Brain pericyte (primary cell): ENCODE results near the gene ZFYVE27.

Experiments
- DNase-seq: peaks from one replicate; pipeline ENCODE4 v3.0.0-alpha.2; 2012; ENCODE audit warnings: low read depth, low spot score

Gene ZFYVE27

DNA sequence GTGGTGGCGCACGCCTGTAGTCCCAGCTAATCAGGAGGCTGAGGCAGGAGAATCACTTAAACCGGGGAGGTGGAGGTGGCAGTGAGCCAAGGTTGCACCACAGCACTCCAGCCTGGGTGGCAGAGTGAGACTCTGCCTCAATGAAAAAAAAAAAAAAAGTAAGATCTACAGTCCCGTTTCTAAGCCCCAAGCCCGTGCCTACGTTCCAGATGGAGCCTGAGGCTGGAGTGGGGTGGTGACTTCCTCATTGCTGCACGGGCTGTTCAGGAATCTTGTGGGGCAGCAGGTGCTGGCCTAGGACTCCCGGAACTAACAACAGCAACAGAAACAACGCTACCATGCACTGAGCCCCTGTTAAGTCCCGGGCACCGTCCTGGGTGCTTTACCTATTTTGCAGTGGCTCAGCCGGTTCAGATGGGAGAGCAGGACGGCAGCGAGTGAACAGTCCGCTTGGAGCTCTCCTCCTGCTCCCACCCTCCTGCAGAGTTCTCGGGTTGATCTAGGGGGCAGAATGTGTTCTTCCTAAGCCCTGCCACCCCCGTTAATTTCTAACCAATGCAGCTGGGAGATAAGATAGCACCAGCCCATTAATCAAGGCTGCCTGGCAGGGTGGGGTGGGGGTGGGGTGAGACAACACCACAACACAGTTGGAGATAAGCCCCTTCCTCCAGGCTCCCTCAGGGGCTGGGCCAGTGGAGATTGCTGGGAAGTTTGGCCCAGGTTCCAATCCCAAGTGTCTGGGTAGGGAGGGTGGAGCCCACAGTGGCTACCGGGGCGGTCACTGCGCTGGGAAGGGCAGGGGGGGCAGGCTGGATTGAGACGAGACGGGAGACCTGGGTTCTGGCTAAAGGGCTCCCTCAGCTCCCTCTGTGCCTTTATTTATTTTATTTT, 51.9 kb downstream of the ZFYVE27 start:
- DNase-seq = no peak

DNA sequence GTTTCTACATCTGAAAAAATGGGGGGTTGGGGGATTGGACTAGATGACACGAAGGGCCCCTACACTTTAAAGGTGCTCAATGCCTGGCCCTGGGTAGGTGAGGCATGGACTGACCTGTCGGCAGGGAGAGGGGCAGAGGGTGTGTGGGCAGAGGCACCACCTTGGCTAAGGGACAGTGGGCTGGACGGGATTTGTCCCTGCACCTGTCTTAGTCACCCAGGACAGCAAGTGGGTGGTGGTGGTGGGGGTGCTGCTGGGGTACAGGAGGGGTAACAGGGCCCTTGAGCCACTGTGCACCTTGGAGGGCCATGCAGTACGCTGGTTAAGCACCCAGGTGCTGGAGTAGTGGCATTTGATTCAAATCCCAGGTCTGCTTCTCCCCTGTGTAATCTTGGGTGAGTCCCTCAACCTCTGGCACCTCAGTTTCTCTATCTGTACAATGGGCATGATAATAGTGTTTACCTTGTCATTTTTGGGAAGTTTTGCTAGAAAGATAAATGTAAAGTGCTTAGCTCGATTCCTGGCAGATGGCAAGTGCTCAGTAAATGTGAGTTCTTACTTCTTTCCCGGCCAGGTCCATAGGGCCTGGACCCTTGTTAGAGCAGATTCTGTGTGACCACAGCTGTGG, 53.0 kb downstream of the ZFYVE27 start:
- DNase-seq = no peak

DNA sequence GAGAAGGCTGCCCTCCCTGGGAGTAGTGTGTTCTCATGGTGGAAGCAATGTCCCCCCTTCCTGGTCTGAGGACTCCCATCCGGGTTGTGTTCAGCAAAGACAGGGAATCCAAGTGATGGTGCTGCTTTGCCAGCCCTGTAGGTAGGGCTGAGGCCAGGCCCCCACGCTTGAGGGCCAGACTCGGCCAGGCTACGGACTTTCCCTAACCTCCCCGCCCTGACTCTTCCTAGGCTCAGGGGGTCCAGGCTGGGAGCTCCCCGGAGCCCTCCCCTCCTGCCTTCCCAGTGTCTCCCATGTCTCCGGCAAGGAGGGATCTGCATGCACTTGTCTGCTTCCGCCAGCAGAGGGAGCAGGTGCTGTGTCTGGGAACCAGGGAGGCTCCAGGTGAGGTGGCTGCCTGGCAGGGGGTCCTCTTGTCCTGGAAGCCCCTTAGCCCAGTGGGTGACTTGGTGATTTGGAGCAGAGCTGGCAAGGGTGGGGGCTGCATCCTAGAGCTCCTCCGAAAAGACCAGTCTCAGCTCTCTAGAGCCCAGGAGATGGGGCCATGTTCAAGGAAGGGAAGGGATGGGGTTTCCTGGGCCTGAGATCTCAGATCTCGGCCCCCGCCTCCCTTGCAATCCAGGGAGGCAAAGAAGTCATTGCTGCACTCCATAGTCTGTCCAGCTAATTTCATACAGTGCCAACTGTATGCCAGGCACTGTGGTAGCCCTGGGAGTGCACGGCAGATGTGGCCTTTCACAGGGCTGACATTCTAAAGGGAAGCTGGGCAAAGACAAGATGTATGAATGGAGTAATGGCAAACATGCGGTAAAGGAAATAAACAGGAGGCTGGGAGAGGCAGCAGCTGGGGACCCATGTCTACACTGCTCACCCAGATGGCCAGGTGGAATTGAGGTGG, 55.1 kb downstream of the ZFYVE27 start:
- no peak for DNase-seq

- no peak for DNase-seq
These were observed 59.0 kb downstream of the ZFYVE27 start for GRCh38 chr10:97795886-97796285.

- no peak for DNase-seq
These were observed 59.7 kb downstream of the ZFYVE27 start for GRCh38 chr10:97796651-97797050.

GRCh38 chr10:97798958-97799610, 62.2 kb downstream of the ZFYVE27 start:
- DNase-seq = no peak

- no peak for DNase-seq
These were observed 63.5 kb downstream of the ZFYVE27 start for GRCh38 chr10:97800474-97800873.

GRCh38 chr10:97801422-97801821, 64.5 kb downstream of the ZFYVE27 start:
- no peak for DNase-seq

- DNase-seq = no peak
These were observed 68.4 kb downstream of the ZFYVE27 start for GRCh38 chr10:97805096-97805884.

- DNase-seq = no peak
These were observed 69.0 kb downstream of the ZFYVE27 start for GRCh38 chr10:97805949-97806348.

DNA sequence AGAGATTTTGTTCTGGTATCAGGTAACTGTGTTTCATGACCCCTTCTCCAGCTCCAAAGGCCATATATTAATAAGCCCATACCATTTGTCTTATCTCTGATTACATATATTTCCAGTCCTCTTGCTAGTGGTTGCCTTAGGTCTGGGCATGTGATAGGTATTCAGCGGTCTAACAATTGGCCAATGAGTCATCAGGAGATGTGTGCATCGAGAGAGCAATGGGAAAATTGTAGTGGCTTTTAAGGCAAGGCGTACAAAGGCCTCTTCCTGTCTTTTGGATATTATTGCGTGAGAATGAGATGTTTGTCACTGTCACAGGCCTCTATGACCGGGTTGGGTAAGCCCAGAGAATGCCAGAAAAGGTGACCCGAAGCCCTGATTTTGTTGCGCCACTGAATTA, 73.5 kb downstream of the ZFYVE27 start:
- no peak for DNase-seq
